ENCODE data around the gene FOXO1.

The FOXO1 gene

GRCh38 chr13:40517486-40518480, 148.7 kb downstream of the FOXO1 start:
- Mint-ChIP-seq H3K27ac (peak overlapping the region; percentile 95), H3K36me3 (peaks cover 5% of the 10 kb centered on the region), H3K9me3 (peaks cover 11% of the 10 kb centered on the region), H3K4me3 (peak overlapping the region; percentile 67), H3K27me3 (no peaks in the 10 kb centered on the region), H3K4me1 (peaks cover 83% of the 10 kb centered on the region)

DNA sequence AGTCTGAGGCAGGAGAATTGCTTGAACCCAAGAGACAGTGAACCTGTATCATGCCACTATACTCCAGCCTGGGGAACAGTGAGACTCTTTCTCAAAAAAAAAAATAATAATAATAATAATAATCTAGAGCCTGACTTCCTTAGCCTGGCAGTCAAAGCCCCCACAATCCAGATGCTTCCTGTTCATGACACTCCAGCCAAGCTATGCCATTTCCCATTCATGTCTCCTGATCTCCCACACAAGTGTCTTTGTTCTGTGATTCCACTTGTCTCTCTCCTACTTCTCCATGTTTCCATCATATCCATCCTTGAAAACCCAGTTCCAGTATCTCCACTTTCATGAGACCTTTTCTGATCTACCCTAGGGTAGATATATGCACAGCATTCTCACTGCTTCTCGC, 150.7 kb downstream of the FOXO1 start:
- peaks cover 76% of the 10 kb centered on the region for H3K4me1 Mint-ChIP-seq
- H3K9me3 Mint-ChIP-seq = no peaks in the 10 kb centered on the region
- no peaks in the 10 kb centered on the region for H3K27me3 Mint-ChIP-seq
- no peak overlapping the region for H3K4me3 Mint-ChIP-seq
- peak overlapping the region; percentile 0 for H3K27ac Mint-ChIP-seq
- peaks cover 2% of the 10 kb centered on the region for H3K36me3 Mint-ChIP-seq

GRCh38 chr13:40514802-40515201, 151.6 kb downstream of the FOXO1 start:
- peaks cover 2% of the 10 kb centered on the region for H3K36me3 Mint-ChIP-seq
- no peaks in the 10 kb centered on the region for H3K27me3 Mint-ChIP-seq
- H3K4me3 Mint-ChIP-seq = no peak overlapping the region
- no peaks in the 10 kb centered on the region for H3K9me3 Mint-ChIP-seq
- peaks cover 73% of the 10 kb centered on the region for H3K4me1 Mint-ChIP-seq
- peak overlapping the region; percentile 57 for H3K27ac Mint-ChIP-seq

DNA sequence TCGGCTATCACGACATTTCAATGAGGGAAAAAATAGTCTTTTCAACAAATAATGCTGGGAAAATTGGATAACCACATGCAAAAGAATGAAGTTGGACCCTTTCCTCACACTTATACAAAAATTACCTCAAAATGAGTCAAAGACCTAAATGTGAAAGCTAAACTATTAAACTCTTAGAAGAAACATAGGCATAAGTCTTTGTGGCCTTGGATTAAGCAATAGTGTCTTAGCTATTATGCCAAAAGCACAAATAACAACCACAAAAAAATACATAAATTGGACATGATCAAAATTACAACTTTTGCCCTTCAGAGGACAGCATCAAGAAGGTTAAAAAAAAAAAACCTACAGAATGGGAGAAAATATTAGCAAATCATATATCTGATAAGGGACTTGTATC, 156.6 kb downstream of the FOXO1 start:
- Mint-ChIP-seq H3K36me3 (no peaks in the 10 kb centered on the region), H3K27me3 (no peaks in the 10 kb centered on the region), H3K4me3 (no peak overlapping the region), H3K4me1 (peaks cover 79% of the 10 kb centered on the region), H3K9me3 (no peaks in the 10 kb centered on the region), H3K27ac (no peak overlapping the region)

DNA sequence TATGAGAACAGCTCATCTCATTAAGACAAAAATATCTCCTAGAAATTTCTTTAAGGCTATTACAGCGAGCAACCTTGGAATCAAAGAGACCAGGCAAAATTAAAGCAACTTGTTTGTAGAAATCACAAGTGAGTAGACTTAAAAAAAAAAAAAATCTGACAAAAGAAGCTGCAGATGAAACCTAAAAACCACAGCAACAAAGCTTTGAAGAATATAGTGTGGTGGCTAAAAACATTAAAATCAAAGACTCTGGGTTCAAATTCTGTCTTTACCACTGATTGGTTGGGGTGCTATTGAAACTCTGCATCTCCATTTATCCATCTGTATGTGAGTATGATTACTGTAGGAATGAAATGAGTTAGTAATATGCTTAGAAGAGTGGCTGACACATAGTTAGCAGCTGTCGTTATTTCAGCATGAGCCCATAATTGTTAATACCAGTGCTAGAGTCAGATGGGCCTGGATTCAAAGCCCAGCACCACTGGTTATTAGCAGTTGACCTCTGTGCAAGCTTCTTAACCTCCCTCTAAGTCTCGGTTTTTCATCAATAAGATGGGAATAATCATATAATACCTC, 157.6 kb downstream of the FOXO1 start:
- H3K4me3 Mint-ChIP-seq = peak overlapping the region; percentile 20
- peaks cover 72% of the 10 kb centered on the region for H3K4me1 Mint-ChIP-seq
- H3K27me3 Mint-ChIP-seq = no peaks in the 10 kb centered on the region
- no peak overlapping the region for H3K27ac Mint-ChIP-seq
- no peaks in the 10 kb centered on the region for H3K9me3 Mint-ChIP-seq
- H3K36me3 Mint-ChIP-seq = no peaks in the 10 kb centered on the region

GRCh38 chr13:40508127-40508526, 158.3 kb downstream of the FOXO1 start:
- no peaks in the 10 kb centered on the region for H3K36me3 Mint-ChIP-seq
- peak overlapping the region; percentile 28 for H3K4me3 Mint-ChIP-seq
- no peaks in the 10 kb centered on the region for H3K27me3 Mint-ChIP-seq
- H3K27ac Mint-ChIP-seq = peak overlapping the region; percentile 49
- no peaks in the 10 kb centered on the region for H3K9me3 Mint-ChIP-seq
- peaks cover 64% of the 10 kb centered on the region for H3K4me1 Mint-ChIP-seq

- Mint-ChIP-seq H3K4me1 (peaks cover 56% of the 10 kb centered on the region), H3K9me3 (no peaks in the 10 kb centered on the region), H3K27ac (peak overlapping the region; percentile 48), H3K36me3 (no peaks in the 10 kb centered on the region), H3K4me3 (no peak overlapping the region), H3K27me3 (no peaks in the 10 kb centered on the region)
These were observed 159.6 kb downstream of the FOXO1 start for GRCh38 chr13:40506592-40507446.
